HG02885 (cell line): ENCODE measurements around the gene MAJIN.
A peak's percentile ranks its signal among the peaks of the same experiment; 100 is the strongest.

Source experiments
- ATAC-seq: cut with Tn5 transposase; IDR thresholded peaks from one replicate; pipeline ENCODE4 v1.9.1; 2021; ENCODE audit warnings: mild to moderate bottlenecking; ENCODE audit not compliant: unreplicated experiment, poor library complexity

The MAJIN gene

DNA sequence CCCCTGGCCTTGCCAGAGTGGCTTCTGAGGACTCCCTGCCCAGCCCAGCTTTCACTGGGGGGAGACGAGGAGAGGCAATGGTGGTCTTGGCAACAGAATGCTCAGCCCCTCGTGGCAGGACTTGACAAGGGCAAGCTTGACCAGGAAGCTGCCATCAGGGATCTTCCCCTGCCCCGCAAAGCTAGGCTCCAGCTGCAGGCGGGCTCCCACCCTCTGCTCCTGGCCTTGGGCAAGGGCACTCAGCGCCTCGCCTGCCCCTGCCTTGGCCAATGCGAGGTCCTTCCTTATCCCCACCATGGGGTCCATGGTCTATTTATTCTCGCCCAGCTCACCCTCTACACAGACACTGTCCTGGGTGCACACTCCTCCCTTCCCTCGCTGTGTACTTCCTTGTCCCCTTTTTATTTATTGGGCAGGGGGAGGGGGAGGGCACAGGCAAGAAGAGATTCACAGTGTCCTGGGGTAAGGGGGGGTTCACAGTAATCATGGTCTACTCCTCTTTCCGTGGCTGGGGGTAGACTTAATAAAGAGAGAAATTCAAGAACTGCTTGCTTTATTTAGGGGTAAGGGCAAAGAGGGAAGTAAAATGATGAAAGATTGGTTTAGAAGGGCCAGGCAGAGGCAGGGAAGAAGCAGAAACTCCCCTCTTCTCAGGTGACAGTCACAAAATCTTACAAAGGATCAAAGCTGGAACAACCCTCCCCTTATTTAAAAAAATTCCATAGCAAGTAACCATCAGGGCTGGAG lies 37.8 kb downstream of the MAJIN start:
- ATAC-seq: no peak

DNA sequence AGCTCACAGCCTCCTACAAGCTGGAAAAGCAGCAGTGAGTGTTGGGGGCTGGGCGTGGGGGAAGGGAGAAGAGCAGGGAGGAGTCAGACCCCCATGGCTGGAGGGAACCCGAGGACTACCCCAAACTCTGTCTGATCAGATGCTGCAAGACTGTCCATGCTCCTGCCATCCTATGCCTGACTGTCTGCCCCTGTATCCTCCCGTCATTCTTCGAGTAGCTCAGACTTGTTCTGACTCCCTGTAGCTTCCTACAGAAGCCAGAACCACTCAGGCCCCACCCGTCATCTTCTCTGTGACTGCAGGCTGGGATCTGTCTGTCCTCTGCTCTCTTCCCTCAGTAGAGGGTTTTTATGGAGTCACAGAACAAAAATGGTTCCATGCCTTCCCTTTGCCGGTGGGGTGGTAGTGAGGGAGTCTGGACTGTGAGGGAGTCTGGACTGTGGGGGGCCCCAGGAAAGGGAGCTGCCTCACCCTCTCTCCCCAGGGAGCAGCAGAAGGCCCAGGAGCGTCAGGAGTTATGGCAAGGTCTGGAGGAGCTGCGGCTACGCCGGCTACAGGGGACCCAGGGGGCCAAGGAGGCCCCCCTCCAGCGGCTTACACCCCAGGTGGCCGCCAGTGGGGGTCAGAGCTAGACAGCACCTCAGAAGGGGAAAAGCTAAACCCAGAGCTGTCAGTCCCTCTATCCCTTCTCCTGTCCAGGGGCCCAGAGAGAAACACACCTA lies 38.5 kb downstream of the MAJIN start:
- ATAC-seq: no peak

DNA sequence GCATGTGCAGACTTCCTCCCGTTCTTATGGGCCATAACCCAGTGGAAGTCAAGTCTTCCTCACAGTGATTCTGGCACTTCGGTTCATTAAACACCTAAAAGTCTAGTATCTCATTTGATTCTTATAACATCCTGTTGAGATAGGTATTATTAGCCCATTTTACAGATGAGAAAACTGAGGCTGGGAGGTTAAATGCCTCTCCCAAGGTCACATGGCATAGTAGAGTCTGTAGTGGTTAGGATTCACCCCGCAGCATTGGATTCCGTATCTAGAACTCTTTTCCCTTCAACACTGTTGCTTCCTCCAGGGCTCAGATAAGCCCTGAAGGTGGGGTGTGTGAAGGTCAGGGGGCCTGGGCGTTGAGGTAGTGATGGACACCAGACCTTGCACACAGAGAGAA lies 39.6 kb downstream of the MAJIN start:
- no peak for ATAC-seq

DNA sequence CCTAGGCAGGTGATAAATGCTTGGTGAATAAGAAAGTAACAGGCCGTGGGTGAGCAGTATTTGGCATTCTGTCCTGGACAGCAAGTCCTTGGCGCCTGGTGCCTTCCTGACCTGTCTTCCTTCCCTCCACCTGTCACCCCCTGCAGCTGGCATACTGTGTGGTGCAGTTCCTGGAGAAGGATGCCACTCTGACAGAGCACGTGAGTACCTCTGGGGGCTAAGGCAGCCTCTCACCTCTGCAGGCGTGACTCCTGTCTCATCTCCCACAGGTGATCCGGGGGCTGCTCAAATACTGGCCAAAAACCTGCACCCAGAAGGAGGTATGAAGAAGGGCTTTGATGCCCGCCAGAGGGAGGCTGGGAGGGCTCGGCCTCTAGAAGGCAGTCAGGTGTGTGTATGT lies 40.6 kb downstream of the MAJIN start:
- no peak for ATAC-seq

DNA sequence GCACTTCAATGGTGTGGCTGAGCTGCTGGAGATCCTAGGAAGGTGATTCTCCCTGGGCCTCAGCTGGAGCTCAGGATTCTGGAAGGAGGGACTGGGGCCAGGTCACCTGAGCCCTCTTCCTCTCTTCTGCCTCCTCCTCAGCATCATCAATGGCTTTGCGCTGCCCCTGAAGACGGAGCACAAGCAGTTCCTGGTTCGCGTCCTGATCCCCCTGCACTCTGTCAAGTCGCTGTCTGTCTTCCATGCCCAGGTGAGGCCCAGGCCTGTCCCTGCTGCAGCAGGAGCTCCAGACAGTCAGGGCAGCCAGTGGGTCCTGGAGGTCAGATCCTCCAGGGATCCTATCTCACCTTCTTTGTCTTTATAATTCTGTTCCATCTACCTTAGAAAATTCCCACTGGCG lies 41.6 kb downstream of the MAJIN start:
- no peak for ATAC-seq

DNA sequence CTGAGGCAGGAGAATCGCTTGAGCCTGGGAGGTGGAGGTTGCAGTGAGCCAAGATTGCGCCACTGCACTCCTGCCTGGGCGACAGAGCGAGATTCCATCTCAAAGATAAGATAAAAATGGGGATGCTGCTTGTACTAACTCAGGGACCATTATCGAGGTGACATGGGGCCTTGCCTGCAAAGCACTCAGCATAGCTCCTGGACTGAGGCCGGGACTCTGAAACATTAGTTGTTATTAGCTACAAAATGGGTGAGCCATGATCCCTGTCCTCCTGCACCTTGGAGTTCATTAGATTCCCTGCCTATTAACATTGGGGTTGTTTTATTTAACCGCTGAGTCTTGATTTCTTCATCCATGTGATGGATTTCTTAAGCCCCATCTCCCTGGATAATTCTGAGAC lies 42.3 kb downstream of the MAJIN start:
- ATAC-seq: no peak

DNA sequence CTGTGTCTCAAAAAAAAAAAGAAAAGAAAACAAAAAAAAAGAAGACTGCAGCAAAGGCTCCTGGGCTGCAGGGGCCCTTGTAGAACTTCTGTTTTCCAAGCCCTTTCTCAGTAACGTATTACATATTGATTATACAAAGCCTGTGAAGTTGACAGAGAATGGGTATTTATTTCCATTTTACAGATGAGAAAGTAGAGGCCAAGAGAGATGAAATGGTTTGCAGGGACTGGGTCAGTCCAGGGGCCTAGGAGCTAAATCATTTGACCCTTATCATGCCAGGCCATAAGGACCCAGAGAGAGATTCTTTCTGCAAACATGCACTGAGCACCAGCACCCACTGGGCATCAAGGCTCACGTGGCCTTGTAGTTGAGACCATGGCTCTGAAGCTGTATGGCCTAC lies 43.0 kb downstream of the MAJIN start:
- ATAC-seq: no peak

DNA sequence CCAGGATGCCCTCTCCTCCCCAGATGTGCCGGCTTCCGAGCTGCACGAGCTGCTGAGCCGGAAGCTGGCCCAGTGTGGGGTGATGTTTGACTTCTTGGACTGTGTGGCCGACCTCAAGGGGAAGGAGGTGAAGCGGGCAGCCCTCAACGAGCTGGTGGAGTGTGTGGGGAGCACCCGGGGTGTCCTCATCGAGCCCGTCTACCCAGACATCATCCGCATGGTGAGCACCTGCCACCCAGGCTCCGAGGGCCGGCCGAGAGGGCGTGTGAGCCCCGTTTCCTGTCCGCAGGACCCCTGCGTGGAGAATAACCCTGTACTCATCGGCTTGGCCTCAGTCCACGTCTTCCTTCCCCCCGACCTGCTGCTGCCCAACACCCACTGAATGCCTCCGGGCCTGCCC lies 45.2 kb downstream of the MAJIN start:
- ATAC-seq: no peak

DNA sequence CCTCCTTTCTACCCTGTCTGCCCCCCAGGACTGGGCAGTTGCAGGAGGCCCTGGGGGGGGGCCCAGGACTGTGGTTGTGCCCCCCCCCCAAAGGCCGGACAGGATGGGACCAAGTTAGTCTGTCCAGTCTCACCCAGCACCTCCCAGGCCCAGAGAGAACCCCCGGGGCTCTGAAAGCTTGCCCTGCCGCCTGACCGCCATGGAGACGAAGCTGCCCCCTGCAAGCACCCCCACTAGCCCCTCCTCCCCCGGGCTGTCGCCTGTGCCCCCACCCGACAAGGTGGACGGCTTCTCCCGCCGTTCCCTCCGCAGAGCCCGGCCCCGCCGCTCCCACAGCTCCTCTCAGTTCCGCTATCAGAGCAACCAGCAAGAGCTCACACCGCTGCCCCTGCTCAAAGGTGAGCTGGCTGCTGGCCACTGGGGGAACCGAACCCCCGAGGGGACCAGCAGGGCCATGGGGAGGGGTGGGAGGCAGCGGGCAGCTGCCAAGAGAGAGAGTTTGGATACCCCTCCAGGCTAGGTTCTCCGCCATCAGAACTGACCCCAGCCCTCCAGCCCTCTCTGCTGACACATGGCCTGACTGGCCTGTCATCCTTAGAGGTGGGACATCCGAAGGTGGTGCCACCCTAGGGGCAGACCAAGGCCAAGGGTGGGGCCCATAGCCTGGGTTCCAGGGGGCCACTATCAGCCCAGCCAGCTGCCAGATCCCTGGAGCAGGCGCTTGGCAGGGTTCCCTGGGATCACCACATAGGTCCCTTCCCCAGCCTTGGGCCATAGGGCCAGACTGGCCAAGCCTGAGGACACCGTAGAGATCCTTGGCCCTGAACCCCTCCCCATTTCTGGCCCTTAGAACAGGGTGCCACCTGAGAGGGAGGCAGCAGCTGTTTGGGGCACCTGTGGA lies 46.1 kb downstream of the MAJIN start:
- ATAC-seq: no peak

DNA sequence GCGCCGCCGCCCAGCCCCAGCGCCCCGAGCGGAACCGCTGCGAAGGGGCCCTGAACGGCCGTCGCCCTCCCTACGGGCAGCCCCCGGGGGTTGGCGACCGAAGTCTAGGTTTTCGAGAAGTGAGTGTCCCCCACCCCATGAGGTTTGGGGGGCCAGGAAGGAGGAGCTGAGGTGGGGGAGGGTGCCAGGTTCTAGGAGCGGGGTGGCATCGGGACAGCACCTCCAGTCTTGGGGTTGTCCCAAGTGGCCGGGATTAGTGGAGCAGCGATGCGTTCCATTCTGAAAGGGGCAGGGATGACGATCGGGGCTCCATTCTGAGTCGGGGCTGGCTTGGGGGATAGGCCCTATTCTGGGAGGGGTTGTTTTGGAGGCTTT lies 47.0 kb downstream of the MAJIN start:
- ATAC-seq: no peak

DNA sequence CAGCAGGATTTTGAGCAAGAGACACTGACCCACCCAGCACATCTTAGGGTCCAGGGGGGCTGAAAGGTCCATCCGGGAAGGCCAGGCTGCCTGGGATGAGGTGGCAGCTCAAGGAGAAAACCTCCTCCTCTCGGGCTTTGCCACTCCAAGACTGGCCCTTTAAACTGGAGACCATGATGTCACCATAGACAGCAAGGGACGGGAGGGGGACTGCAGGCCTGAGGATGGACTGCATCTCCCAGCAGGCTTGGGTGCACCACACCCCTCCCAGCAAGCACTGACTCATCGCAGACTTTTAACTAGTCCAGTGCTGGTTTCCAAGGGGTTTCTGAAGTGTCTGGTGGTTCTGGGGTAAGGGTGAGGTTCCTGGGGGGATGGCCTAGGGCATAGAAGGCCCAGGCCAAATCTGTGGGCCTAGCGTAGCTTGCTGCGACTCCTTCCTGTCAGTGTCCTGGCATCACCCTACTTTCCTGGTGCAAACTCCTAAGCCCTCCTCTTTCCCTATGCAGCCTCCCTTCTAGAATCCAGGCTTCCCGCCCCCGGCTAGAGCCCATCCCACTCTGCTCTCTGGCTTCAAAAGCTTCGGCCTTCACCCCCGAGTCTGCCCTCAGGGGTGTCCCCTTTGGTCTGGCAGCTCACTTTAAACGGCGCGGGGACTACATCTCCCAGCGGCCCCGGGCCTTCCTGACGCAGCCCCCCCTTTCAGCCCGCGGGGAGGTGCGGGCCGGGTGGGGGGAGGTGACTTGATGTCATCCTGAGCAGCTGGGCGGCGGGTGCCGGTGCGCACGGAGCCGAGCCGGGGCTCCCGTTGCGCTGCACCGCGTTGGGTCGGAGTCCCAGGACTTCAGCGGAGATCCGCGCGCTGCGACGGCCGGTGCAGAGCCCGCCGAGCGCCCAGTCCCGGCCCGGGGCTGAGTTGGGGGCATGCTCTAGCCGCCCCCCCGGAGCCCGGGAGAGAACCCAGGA lies 47.7 kb downstream of the MAJIN start, which contains the start of gene PPP2R5B:
TSS of gene PPP2R5B (plus strand) at position 746 of the 966 bp plus-strand sequence. CDS start 1,046 bp downstream, outside the sequence.
- peak; percentile 82 for ATAC-seq

DNA sequence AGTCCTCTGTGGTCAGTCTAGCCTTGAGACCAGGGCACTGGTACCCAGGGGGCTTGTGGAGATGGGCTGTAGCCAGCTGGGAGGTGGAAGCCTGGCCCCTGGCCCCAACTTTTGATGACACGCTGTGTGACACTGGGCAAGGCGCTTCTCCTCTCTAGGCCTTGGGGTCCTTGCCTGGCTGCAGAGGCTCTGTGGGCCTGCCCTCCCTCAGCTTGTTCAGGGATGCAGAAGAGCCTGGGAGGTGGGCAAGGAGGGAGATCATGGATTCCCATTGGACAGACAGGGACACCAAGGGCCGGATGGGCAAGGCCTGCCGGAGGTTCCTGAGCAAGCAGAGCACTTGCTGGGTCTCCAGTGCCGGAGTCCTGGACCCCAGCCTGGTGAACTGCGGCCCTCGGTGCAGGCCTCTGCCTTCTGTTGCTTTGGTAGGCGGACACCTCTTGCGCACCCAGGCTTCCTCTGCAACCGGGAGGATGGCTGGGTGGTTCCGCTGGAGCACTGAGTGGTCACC lies 48.7 kb downstream of the MAJIN start:
- no peak for ATAC-seq

DNA sequence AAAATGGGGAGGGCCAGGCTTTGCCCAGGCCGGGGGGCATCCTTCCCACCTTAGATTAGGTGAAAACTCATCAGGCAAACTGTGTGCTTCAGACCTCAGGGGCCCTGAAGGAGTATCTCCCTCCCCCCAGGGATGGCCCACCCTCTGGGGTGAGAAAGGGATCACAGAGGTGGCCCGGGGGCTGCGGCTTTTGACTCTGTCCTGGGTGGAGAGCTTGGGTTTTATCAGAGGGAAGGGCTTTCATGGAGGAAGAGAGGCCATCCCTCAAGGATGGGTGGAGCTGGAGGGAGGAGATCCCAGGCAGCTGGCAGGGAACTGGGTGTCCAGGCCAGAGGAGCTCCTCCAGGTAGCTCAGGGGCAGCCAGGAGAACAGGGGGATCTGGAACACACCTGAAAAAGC lies 50.5 kb downstream of the MAJIN start:
- ATAC-seq: no peak

DNA sequence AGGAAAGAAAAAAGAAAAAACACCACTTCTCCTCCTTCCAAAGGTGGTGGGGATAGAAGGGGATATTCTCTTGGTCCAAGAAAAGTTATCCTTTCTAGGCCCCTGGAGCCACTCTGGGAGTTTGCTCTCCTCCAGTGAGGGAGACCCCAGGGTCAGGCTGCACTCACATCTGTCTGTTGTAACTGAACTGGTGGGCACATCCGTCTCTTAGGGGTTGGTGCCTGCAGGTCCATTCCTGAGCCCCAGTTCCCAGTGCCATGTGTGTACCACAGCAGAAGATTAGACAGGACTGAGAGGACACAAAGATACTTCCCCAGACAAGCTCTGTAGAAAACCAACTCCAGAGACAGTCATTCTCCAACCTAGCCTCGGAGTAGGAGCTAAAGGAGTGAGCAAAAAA lies 51.8 kb downstream of the MAJIN start:
- ATAC-seq: no peak

DNA sequence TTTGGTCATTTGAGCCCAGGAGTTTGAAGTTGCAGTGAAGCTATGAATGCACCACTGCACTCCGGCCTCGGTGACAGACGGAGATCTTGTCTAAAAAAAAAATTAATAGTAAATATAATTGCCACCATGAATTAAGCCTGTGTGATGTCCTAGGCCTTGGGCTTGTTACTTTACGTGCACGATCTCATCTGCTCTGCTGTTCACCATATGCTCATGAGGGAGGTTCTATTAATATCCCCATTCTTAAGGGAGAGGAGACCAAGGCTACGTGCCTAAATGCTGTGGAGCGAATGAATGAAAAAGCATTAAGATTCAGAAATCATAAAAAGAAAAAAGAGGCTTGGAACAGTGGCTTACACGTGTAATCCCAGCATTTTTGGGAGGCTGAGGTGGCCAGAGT lies 52.3 kb downstream of the MAJIN start:
- ATAC-seq: no peak

DNA sequence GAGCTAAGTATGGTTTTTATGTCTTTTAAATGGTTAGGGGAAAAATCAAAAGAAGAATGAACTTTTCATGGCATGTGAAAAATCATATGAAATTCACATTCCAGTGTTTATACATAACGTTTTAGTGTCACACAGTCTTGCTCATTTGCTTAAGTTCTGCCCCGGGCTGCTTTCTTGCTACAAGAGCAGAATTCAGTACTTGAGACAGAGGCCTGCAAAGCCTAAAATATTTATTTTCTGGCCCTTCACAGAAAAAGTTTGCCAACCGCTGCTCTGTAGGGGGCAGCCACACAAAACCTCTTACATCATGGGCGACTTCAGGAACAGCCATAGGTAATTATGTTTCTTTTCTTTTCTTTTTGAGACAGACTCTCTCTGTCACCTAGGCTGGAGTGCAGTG lies 53.9 kb downstream of the MAJIN start:
- no peak for ATAC-seq

DNA sequence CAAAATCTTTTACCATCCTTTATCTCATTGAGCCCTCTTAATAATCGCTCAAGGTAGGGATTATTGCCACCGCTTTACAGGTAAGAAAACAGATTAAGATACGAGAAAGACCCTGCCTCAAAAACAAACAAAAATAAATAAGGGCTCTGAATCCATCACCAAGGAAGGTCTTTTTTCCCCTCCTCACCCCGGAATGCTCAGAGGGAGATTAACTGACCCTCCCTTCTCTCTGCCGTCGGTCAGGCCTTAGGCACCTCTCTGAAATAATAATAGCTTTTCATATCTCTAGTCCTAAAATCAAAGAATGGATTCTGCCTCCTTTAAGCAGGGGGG lies 54.3 kb downstream of the MAJIN start:
- no peak for ATAC-seq

DNA sequence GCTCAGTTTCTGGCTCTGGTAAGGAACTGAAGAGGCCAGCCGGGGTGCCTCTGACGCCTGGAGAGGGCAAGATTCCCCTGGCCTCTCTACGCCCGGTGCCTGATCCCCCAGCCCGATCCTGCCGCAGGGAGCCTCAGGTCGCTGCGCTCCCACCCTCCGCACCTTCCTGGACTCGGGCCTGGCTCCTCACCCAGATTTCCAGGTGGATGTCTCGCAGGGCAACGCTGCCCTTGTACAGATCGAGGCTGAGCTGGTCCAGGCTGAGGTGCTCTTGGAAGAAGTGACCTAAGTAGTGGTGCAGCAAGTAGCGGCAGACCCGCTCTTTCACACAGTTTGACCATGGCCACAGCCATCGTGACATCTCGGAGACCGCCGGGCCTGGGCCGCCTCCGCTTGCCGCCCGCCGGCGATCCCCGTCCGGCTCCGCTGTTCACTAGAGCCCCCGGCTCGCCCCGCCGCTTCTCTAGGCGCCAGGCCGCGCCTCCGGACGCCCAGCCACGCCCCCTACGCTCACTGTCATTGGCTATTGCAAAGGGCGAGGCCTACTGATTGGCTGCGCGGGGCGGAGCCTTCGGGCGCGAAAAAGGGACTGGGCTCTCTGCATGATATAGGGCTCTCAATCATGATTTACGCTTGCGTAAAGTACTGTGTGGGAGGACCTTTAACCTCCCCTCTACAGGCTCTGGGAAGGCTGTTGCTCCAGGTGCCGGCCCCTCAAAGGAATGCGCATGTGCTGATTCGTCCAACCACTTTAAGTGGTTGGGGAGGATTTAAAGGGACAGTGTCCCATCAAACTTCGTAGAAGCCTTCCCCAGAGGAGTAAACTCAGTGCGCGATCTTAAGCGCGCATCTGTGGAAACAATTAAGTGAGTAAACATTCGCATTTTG lies 54.9 kb downstream of the MAJIN start, which contains the start of gene ATG2A:
TSS of gene ATG2A (minus strand) at position 435 of the 888 bp plus-strand sequence. CDS start at position 361, 74 bp downstream.
- peak; percentile 94 for ATAC-seq
